CD14-positive monocyte (primary cell): ENCODE measurements around the gene TBL3. TPM values are rescaled to one million over a fixed set of nuclear protein-coding genes. Genes with fewer than 3 reads are reported as not detected.

Experiments used
- DNase-seq, 3 donors: peaks; one replicate each; pipeline ENCODE4 v3.0.0-alpha.2; 2011 to 2022
- H2AFZ ChIP-seq: 2 replicates; pipeline ENCODE4 v1.6.0; 2012; ENCODE audit warnings: mild to moderate bottlenecking, low read depth, low read length, inconsistent platforms; ENCODE audit not compliant: insufficient read depth, poor library complexity, severe bottlenecking
- H3K27ac ChIP-seq, 2 donors: 1 replicate in 1 of 2; 2 replicates in 1 of 2; pipeline ENCODE4 v1.5.1; 2012 to 2013; ENCODE audit warnings: low read length in 2 of 2, control low read depth in 1 of 2, inconsistent platforms in 1 of 2, low read depth in 1 of 2, mild to moderate bottlenecking in 1 of 2
- H3K27me3 ChIP-seq, 2 donors: one replicate each; pipeline versions ENCODE4 v1.6.0 to v1.6.1; 2011 to 2013; ENCODE audit warnings: low read length in 2 of 2; ENCODE audit not compliant: control insufficient read depth in 2 of 2, insufficient read depth in 2 of 2
- H3K36me3 ChIP-seq, 2 donors: replicated peaks in 1 of 2; 1 replicate in 1 of 2; 2 replicates in 1 of 2; pipeline versions ENCODE4 v1.5.1 to v1.6.1; 2012 to 2013; ENCODE audit warnings: low read length in 2 of 2, control low read depth in 1 of 2, inconsistent platforms in 1 of 2, mild to moderate bottlenecking in 1 of 2; ENCODE audit not compliant: insufficient read depth in 2 of 2, control insufficient read depth in 1 of 2
- H3K4me1 ChIP-seq, 2 donors: 1 replicate in 1 of 2; 2 replicates in 1 of 2; pipeline versions ENCODE4 v1.5.1 to v1.6.1; 2012 to 2013; ENCODE audit warnings: low read length in 2 of 2, control low read depth in 1 of 2, inconsistent platforms in 1 of 2, mild to moderate bottlenecking in 1 of 2, moderate library complexity in 1 of 2; ENCODE audit not compliant: insufficient read depth in 2 of 2, control insufficient read depth in 1 of 2
- H3K4me2 ChIP-seq: replicated peaks from 2 replicates; pipeline ENCODE3; 2012; ENCODE audit warnings: low read length, moderate library complexity, mild to moderate bottlenecking; ENCODE audit not compliant: poor library complexity, severe bottlenecking; ENCODE audit errors: extremely low read depth
- H3K4me3 ChIP-seq, 3 experiments: fragments of 200-600 bp in 1 of 3; sonication (generic) in 1 of 3; replicated peaks in 1 of 3; 1 replicate in 2 of 3; 2 replicates in 1 of 3; pipeline ENCODE4 v1.5.1; 2011 to 2013; ENCODE audit warnings: low read length in 3 of 3, mild to moderate bottlenecking in 3 of 3, control low read depth in 2 of 3, low read depth in 2 of 3, inconsistent platforms in 1 of 3, moderate library complexity in 1 of 3
- H3K79me2 ChIP-seq: 2 replicates; pipeline ENCODE4 v1.6.0; 2012; ENCODE audit warnings: mild to moderate bottlenecking, control low read depth, inconsistent platforms, low read length, moderate library complexity; ENCODE audit not compliant: insufficient read depth
- H3K9ac ChIP-seq: 2 replicates; pipeline ENCODE4 v1.6.0; 2017; ENCODE audit warnings: low read length, mild to moderate bottlenecking; ENCODE audit not compliant: insufficient read depth, poor library complexity, severe bottlenecking
- H3K9me3 ChIP-seq, 2 donors: replicated peaks in 1 of 2; 1 replicate in 1 of 2; 2 replicates in 1 of 2; pipeline versions ENCODE4 v1.5.1 to v1.6.1; 2012 to 2013; ENCODE audit warnings: low read length in 2 of 2, control low read depth in 1 of 2; ENCODE audit not compliant: control insufficient read depth in 1 of 2, insufficient read depth in 1 of 2
- H4K20me1 ChIP-seq: 2 replicates; pipeline ENCODE4 v1.6.0; 2012; ENCODE audit warnings: mild to moderate bottlenecking, low read length, control low read depth, moderate library complexity; ENCODE audit not compliant: insufficient read depth
- H3K27ac Mint-ChIP-seq, 7 donors: one replicate each; pipeline ENCODE4 v1.8.0; 2020; ENCODE audit warnings: mild to moderate bottlenecking in 7 of 7, mixed read lengths in 7 of 7, moderate library complexity in 6 of 7, inconsistent platforms in 2 of 7
- H3K27me3 Mint-ChIP-seq, 3 donors: one replicate each; pipeline ENCODE4 v1.8.0; 2021 to 2022; ENCODE audit warnings: low read depth in 3 of 3, mild to moderate bottlenecking in 3 of 3, mixed read lengths in 3 of 3, moderate library complexity in 3 of 3, inconsistent platforms in 1 of 3
- H3K36me3 Mint-ChIP-seq, 2 donors: one replicate each; pipeline ENCODE4 v1.8.0; 2020; ENCODE audit warnings: mixed read lengths in 2 of 2, inconsistent platforms in 1 of 2, mild to moderate bottlenecking in 1 of 2
- H3K4me1 Mint-ChIP-seq: one replicate; pipeline ENCODE4 v1.8.0; 2020; ENCODE audit warnings: mild to moderate bottlenecking, mixed read lengths
- H3K4me3 Mint-ChIP-seq, 2 donors: one replicate each; pipeline ENCODE4 v1.8.0; 2020; ENCODE audit warnings: mild to moderate bottlenecking in 2 of 2, mixed read lengths in 2 of 2, moderate library complexity in 1 of 2
- H3K9me3 Mint-ChIP-seq, 7 donors: one replicate each; pipeline ENCODE4 v1.8.0; 2020 to 2022; ENCODE audit warnings: mixed read lengths in 7 of 7, mild to moderate bottlenecking in 6 of 7, moderate library complexity in 6 of 7, inconsistent platforms in 2 of 7
- CTCF ChIP-seq: fragments of 200-600 bp; IDR thresholded peaks from one replicate; pipeline ENCODE4 v1.8.0; 2022; ENCODE audit warnings: antibody characterized with exemption, mild to moderate bottlenecking
- WGBS: methylation state at CpG from one replicate; pipeline ENCODE4 v1.1.5; 2013; ENCODE audit warnings: missing lambda C conversion rate; ENCODE audit not compliant: insufficient coverage; 5-methylcytosine and 5-hydroxymethylcytosine counted together
- intact Hi-C, 2 donors: fragments of 100-400 bp; cut with micrococcal nuclease; formaldehyde crosslinking; loops; one replicate each; pipeline versions ENCODE4 v1.15.0 to v1.15.1; 2023
- polyA plus RNA-seq, 3 donors: library from polyadenylated mRNA; depleted of rRNA in 1 of 3; unstranded in 2 of 3; stranded (reverse) in 1 of 3; fragments of 300-500 nt in 2 of 3; fragments of >200 nt in 1 of 3; fragmentation: Illumina TruSeq in 2 of 3; gene quantifications; 1 replicate in 2 of 3; 2 replicates in 1 of 3; pipeline ENCODE4 v1.2.3, GENCODE V29; 2012 to 2021

TBL3 gene
- polyA plus RNA-seq, 3 donors = 33.9 to 37.8 (median 36.0) TPM

GRCh38 chr16:1991135-1991551 lies 19.3 kb downstream of the TBL3 start:
- TF ChIP-seq CTCF = no peak
- peaks cover 7 to 8% of the 10 kb centered on the region in 2 donors for H3K9me3 ChIP-seq
- peak overlapping the region; percentile 71 for H2AFZ ChIP-seq
- no peaks in the 10 kb centered on the region for H3K79me2 ChIP-seq
- WGBS = 0% methylated on average over 14 of the region's 18 CpGs
- peaks cover 5 to 9% of the 10 kb centered on the region in 2 donors for H3K36me3 ChIP-seq
- intact Hi-C loops = no loop called here
- Mint-ChIP-seq H3K36me3 (peaks cover 19 to 25% of the 10 kb centered on the region in 2 donors), H3K27me3 (peaks cover 35 to 52% (median 42%) of the 10 kb centered on the region in 3 donors), H3K4me1 (peaks cover 14% of the 10 kb centered on the region), H3K9me3 (peaks cover 0 to 16% (median 11%) of the 10 kb centered on the region in 7 donors), H3K27ac (peak overlapping the region in 2 of 7 donors; percentile 70 to 83), H3K4me3 (peak overlapping the region; percentile 57 to 79)
- H3K4me3 ChIP-seq = peak overlapping the region in 1 of 3 experiments; percentile 57
- DNase-seq = peak in 2 of 3 donors; percentile 33 to 54
- peaks cover 20 to 33% of the 10 kb centered on the region in 2 donors for H3K27me3 ChIP-seq
- peak overlapping the region; percentile 64 for H3K4me2 ChIP-seq
- H3K4me1 ChIP-seq = peaks cover 18% of the 10 kb centered on the region in 2 donors
- H4K20me1 ChIP-seq = peaks cover 2% of the 10 kb centered on the region
- H3K27ac ChIP-seq = no peak overlapping the region
- H3K9ac ChIP-seq = no peak overlapping the region

GRCh38 chr16:1991588-1991947 lies 19.7 kb downstream of the TBL3 start:
- Histone ChIP-seq H3K9ac (peak overlapping the region; percentile 46), H3K4me2 (peak overlapping the region; percentile 64), H4K20me1 (peaks cover 2% of the 10 kb centered on the region), H2AFZ (peak overlapping the region; percentile 71), H3K27ac (peak overlapping the region in 1 of 2 donors; percentile 26), H3K27me3 (peaks cover 20 to 33% of the 10 kb centered on the region in 2 donors), H3K79me2 (no peaks in the 10 kb centered on the region), H3K9me3 (peaks cover 7 to 8% of the 10 kb centered on the region in 2 donors), H3K36me3 (peaks cover under 1 to 5% of the 10 kb centered on the region in 2 donors), H3K4me3 (peak overlapping the region in 2 of 3 experiments; percentile 5 to 57), H3K4me1 (peaks cover 18% of the 10 kb centered on the region in 2 donors)
- TF ChIP-seq CTCF = no peak
- 12% methylated on average over 22 of the region's 22 CpGs for WGBS
- intact Hi-C loops = no loop called here
- Mint-ChIP-seq H3K27me3 (peaks cover 35 to 52% (median 42%) of the 10 kb centered on the region in 3 donors), H3K36me3 (peaks cover 15 to 21% of the 10 kb centered on the region in 2 donors), H3K27ac (peak overlapping the region in 2 of 7 donors; percentile 70 to 83), H3K4me3 (peak overlapping the region; percentile 57 to 79), H3K4me1 (peaks cover 14% of the 10 kb centered on the region), H3K9me3 (peaks cover 0 to 16% (median 11%) of the 10 kb centered on the region in 7 donors)
- DNase-seq = no peak
